ENCODE data around the gene PARP11. TPM values are rescaled to one million over a fixed set of nuclear protein-coding genes. Genes with fewer than 3 reads are reported as not detected.

Gene PARP11
- total RNA-seq, 4 donors from 2014 or later: 0.77 to 16.4 (median 8.8) TPM

DNA sequence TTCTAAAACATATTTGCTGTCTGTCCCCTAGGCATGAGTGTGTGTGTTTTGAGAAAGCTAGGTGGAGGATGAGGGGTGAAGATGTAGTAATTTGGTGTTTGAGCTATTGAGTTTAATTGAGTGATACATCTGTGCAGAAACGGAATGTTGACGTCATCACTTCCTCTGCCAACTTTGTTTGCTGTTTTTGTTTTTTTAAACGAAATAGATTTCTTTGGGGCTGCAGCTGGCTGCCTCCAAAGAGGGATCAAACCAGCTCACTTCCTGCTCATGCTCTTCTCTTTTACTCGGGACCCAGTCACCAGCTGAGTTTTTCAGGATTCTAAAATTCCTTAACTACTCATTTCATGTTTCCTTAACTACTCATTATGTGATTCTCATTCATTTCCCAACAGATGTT lies 100.8 kb downstream of the PARP11 start:
- Histone ChIP-seq H3K4me3 (no peak overlapping the region), H3K27me3 (no peaks in the 10 kb centered on the region), H3K4me1 (no peaks in the 10 kb centered on the region), H3K36me3 (no peaks in the 10 kb centered on the region), H3K27ac (no peak overlapping the region), H3K9me3 (no peaks in the 10 kb centered on the region)
- intact Hi-C loops (cut with DNase I; ENCODE audit: low total_unique reads): no loop called here
- no peak for DNase-seq
- TF ChIP-seq, protein P1, sequence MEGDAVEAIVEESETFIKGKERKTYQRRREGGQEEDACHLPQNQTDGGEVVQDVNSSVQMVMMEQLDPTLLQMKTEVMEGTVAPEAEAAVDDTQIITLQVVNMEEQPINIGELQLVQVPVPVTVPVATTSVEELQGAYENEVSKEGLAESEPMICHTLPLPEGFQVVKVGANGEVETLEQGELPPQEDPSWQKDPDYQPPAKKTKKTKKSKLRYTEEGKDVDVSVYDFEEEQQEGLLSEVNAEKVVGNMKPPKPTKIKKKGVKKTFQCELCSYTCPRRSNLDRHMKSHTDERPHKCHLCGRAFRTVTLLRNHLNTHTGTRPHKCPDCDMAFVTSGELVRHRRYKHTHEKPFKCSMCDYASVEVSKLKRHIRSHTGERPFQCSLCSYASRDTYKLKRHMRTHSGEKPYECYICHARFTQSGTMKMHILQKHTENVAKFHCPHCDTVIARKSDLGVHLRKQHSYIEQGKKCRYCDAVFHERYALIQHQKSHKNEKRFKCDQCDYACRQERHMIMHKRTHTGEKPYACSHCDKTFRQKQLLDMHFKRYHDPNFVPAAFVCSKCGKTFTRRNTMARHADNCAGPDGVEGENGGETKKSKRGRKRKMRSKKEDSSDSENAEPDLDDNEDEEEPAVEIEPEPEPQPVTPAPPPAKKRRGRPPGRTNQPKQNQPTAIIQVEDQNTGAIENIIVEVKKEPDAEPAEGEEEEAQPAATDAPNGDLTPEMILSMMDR (IDR thresholded peaks at IDR 0.05): no peak
- no peak for TF ChIP-seq POLR2A (IDR thresholded peaks at IDR 0.05)

DNA sequence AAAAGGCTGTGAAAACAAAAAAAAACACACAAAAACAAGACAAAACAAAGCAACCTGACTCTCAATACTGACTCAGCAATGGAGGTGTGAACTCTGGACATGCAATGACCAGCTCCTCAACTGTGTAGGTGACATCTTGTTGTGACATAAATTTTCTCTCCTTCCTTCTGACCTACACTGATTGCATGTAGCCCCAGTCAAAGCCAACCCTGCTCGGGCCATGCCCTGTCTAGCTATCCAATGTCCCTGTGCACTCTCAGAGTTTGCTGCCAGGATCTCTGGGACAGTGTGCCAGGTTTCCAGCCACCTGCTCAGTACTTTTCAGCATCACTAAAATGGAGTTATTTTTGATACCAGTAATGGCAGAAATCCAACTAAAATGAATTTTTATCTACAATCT lies 101.3 kb downstream of the PARP11 start:
- intact Hi-C loops (cut with DNase I; ENCODE audit: low total_unique reads): no loop called here

DNA sequence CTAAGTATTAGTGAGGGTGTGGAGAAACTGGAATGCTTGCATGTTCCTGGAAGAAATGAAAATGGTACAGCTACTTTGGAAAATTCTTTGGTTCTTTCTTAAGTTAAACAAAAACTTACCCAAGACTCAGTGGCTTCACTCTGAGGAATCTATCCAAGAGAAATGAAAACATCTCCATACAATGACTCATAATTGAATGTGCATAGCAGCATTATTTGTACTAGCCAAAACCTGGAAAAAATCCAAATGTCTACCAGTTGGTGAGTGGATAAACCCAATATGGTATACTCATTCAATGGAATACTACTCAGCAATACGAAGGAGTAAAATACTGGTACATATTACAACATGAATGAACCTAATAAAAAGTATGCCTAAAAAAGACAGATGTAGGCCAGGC lies 102.3 kb downstream of the PARP11 start:
- H3K27me3 ChIP-seq: no peaks in the 10 kb centered on the region
- TF ChIP-seq, protein P1 (IDR thresholded peaks at IDR 0.05): no peak
- TF ChIP-seq POLR2A (IDR thresholded peaks at IDR 0.05): no peak
- intact Hi-C loops (cut with DNase I; ENCODE audit: low total_unique reads): no loop called here
- DNase-seq: no peak
- no peak overlapping the region for H3K27ac ChIP-seq
- no peaks in the 10 kb centered on the region for H3K9me3 ChIP-seq
- H3K36me3 ChIP-seq: no peaks in the 10 kb centered on the region
- H3K4me3 ChIP-seq: no peak overlapping the region
- H3K4me1 ChIP-seq: no peaks in the 10 kb centered on the region

More for the DNA sequence above, 101.3 kb downstream of the PARP11 start:
- Histone ChIP-seq H3K27ac (no peak overlapping the region), H3K4me3 (no peak overlapping the region), H3K36me3 (no peaks in the 10 kb centered on the region), H3K4me1 (no peaks in the 10 kb centered on the region), H3K27me3 (no peaks in the 10 kb centered on the region), H3K9me3 (no peaks in the 10 kb centered on the region)
- no peak for DNase-seq
- TF ChIP-seq, protein P1 (IDR thresholded peaks at IDR 0.05): no peak
- no peak for TF ChIP-seq POLR2A (IDR thresholded peaks at IDR 0.05)

DNA sequence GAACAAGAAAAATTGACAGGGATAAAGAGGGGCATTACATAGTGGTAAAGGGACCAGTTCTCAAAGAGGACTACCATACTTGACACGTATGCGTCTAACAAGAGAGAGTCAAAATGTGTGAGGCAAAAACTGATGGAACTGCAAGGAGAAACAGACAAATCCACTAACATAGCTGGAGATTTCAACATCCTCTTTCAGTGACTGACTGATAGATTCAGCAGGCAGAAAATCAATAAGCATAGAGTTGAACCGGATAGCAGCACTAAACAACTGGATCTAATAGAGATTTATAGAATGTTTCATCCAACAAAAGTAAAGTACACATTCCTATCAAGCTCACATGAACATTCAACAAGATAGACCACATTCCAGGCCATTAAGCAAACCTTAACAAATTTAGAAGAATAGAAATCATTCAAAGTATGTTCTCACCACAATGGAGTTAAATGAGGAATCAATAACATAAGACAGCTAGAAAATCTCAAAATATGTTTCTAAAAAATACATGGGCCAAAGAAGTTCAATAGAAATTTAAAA lies 104.2 kb downstream of the PARP11 start:
- Histone ChIP-seq H3K36me3 (no peaks in the 10 kb centered on the region), H3K4me3 (no peak overlapping the region), H3K27me3 (no peaks in the 10 kb centered on the region), H3K27ac (no peak overlapping the region), H3K4me1 (no peaks in the 10 kb centered on the region), H3K9me3 (no peaks in the 10 kb centered on the region)
- DNase-seq: no peak
- TF ChIP-seq POLR2A (IDR thresholded peaks at IDR 0.05): no peak
- TF ChIP-seq, protein P1 (IDR thresholded peaks at IDR 0.05): no peak
- intact Hi-C loops (cut with DNase I; ENCODE audit: low total_unique reads): no loop called here

DNA sequence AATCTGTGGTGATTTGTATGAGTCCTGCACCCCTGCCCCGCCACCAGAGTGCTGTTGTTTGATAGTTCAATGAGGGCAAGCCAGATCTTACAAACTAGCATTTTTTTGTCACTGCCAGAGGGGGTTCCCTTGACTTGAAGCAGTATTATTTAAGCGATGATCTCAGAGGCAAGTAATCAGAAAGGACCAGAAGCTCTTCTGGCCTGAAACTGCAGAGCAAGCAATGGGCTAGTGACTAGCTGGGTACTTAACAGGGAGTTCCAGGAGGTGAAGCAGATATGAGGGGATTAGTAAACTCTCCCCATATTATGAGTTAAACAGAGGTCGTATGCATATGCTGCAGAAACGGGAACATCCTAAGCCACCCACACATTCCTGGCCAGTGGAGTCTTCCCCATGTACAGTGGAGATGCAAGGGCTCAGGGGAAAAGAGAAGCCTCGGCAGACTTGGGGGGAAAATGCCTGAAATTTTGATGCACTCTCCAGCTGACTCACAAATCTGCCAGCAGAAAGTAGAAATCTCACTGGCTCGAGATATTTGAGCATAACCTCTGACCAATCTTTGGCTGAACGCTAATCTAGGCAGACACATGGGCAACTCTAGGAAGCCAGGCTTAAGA lies 112.0 kb downstream of the PARP11 start:
- TF ChIP-seq, protein P1 (IDR thresholded peaks at IDR 0.05): no peak
- no peak for TF ChIP-seq POLR2A (IDR thresholded peaks at IDR 0.05)
- Histone ChIP-seq H3K36me3 (no peaks in the 10 kb centered on the region), H3K4me1 (no peaks in the 10 kb centered on the region), H3K4me3 (no peak overlapping the region), H3K27ac (no peak overlapping the region), H3K9me3 (no peaks in the 10 kb centered on the region), H3K27me3 (no peaks in the 10 kb centered on the region)
- DNase-seq: no peak
- intact Hi-C loops (cut with DNase I; ENCODE audit: low total_unique reads): no loop called here

Data from uterus (tissue), 4 donors.